HepG2 (cell line): ENCODE results near the gene TERC. TPM values are rescaled to one million over a fixed set of nuclear protein-coding genes. Genes with fewer than 3 reads are reported as not detected.
A peak's percentile ranks its signal among the peaks of the same experiment; 100 is the strongest.

ENCODE experiments used
- CHD2 ChIP-seq: IDR thresholded peaks from 2 replicates; pipeline ENCODE4 v1.6.1; 2011; ENCODE audit warnings: low read depth, low read length, improper control_type of control experiment
- DMAP1 ChIP-seq: IDR thresholded peaks from 2 replicates; pipeline ENCODE4 v1.6.1; 2016
- FOXP1 ChIP-seq, 2 experiments: fragments of 450-650 bp in 1 of 2; IDR thresholded peaks; 2 replicates each; pipeline ENCODE4 v1.6.1; 2017 to 2018; ENCODE audit warnings: antibody characterized with exemption in 1 of 2
- GFI1 ChIP-seq: sonication (generic); formaldehyde crosslinking; IDR thresholded peaks from 2 replicates; pipeline ENCODE4 v1.5.0; 2020; ENCODE audit warnings: missing genetic modification reagents, mild to moderate bottlenecking, borderline replicate concordance
- HINFP ChIP-seq: sonication (generic); formaldehyde crosslinking; IDR thresholded peaks from 2 replicates; pipeline ENCODE4 v1.4.0; 2020; ENCODE audit warnings: low read depth, mild to moderate bottlenecking, missing genetic modification reagents
- HNRNPUL1 ChIP-seq: fragments of 200-400 bp; formaldehyde crosslinking; IDR thresholded peaks from 2 replicates; pipeline ENCODE4 v1.6.1; 2017; ENCODE audit warnings: low read depth, mild to moderate bottlenecking, low read length, moderate library complexity
- MBD4 ChIP-seq: IDR thresholded peaks from 2 replicates; pipeline ENCODE4 v1.6.1; 2012; ENCODE audit warnings: low read length, inconsistent platforms, borderline replicate concordance
- MTF2 ChIP-seq: sonication (generic); formaldehyde crosslinking; IDR thresholded peaks from 2 replicates; pipeline ENCODE4 v1.5.0; 2020; ENCODE audit warnings: missing genetic modification reagents, borderline replicate concordance
- MXI1 ChIP-seq: IDR thresholded peaks from 3 replicates; pipeline ENCODE4 v1.6.1; 2012; ENCODE audit warnings: low read depth, low read length, inconsistent platforms, borderline replicate concordance
- NCOA1 ChIP-seq: sonication (generic); formaldehyde crosslinking; IDR thresholded peaks from 2 replicates; pipeline ENCODE4 v1.9.0; 2021; ENCODE audit warnings: missing genetic modification reagents
- NR2F2 ChIP-seq: IDR thresholded peaks from 2 replicates; pipeline ENCODE4 v1.6.1; 2012; ENCODE audit warnings: low read depth, inconsistent platforms, borderline replicate concordance
- PAWR ChIP-seq: sonication (generic); formaldehyde crosslinking; IDR thresholded peaks from 2 replicates; pipeline ENCODE4 v1.4.0; 2020; ENCODE audit warnings: missing genetic modification reagents, mild to moderate bottlenecking, borderline replicate concordance
- PHF5A ChIP-seq: IDR thresholded peaks from one replicate; pipeline ENCODE4 v1.6.1; 2018; ENCODE audit warnings: low read depth, missing genetic modification reagents; ENCODE audit not compliant: unreplicated experiment
- PLSCR1 ChIP-seq: sonication (generic); formaldehyde crosslinking; IDR thresholded peaks from 2 replicates; pipeline ENCODE4 v1.5.0; 2020; ENCODE audit warnings: missing genetic modification reagents, mild to moderate bottlenecking, borderline replicate concordance
- SP1 ChIP-seq, 2 experiments: fragments of 450-650 bp in 1 of 2; sonication (generic) in 1 of 2; formaldehyde crosslinking in 1 of 2; IDR thresholded peaks; 2 replicates each; pipeline versions ENCODE4 v1.4.0 to v1.6.1; 2016 to 2020; ENCODE audit warnings: missing genetic modification reagents in 1 of 2
- SRSF9 ChIP-seq: fragments of 200-400 bp; formaldehyde crosslinking; IDR thresholded peaks from 2 replicates; pipeline ENCODE4 v1.6.1; 2018; ENCODE audit warnings: borderline replicate concordance, mild to moderate bottlenecking, low read depth, low read length; ENCODE audit not compliant: insufficient read depth, poor library complexity, severe bottlenecking
- ZBTB38 ChIP-seq: sonication (generic); formaldehyde crosslinking; IDR thresholded peaks from 2 replicates; pipeline ENCODE4 v1.5.1; 2020; ENCODE audit warnings: mild to moderate bottlenecking, missing genetic modification reagents
- ZBTB7A ChIP-seq: sonication (generic); formaldehyde crosslinking; IDR thresholded peaks from 2 replicates; pipeline ENCODE4 v1.8.0; 2022; ENCODE audit warnings: mild to moderate bottlenecking, missing genetic modification reagents
- ZEB1 ChIP-seq: IDR thresholded peaks from 2 replicates; pipeline ENCODE4 v1.6.1; 2012; ENCODE audit warnings: mild to moderate bottlenecking, low read depth, inconsistent platforms; ENCODE audit not compliant: insufficient replicate concordance
- ZKSCAN5 ChIP-seq: sonication (generic); formaldehyde crosslinking; IDR thresholded peaks from 2 replicates; pipeline ENCODE4 v1.5.1; 2020; ENCODE audit warnings: mild to moderate bottlenecking, missing genetic modification reagents
- ZNF292 ChIP-seq: sonication (generic); formaldehyde crosslinking; IDR thresholded peaks from 2 replicates; pipeline ENCODE4 v1.8.1; 2022; ENCODE audit warnings: mild to moderate bottlenecking, low read depth, missing genetic modification reagents, borderline replicate concordance
- ZNF329 ChIP-seq: sonication (generic); formaldehyde crosslinking; IDR thresholded peaks from 2 replicates; pipeline ENCODE4 v1.9.0; 2021; ENCODE audit warnings: low read depth, mild to moderate bottlenecking, missing genetic modification reagents
- ZNF557 ChIP-seq: sonication (generic); formaldehyde crosslinking; IDR thresholded peaks from 2 replicates; pipeline ENCODE4 v1.4.0; 2020; ENCODE audit warnings: missing genetic modification reagents
- ZNF589 ChIP-seq: sonication (generic); formaldehyde crosslinking; conservative IDR thresholded peaks from 2 replicates; pipeline ENCODE4 v1.8.0; 2022; ENCODE audit warnings: mild to moderate bottlenecking, moderate library complexity, missing genetic modification reagents
- ZNF615 ChIP-seq: sonication (generic); formaldehyde crosslinking; IDR thresholded peaks from 2 replicates; pipeline ENCODE4 v1.5.0; 2020; ENCODE audit warnings: mild to moderate bottlenecking, missing genetic modification reagents, borderline replicate concordance
- ZNF674 ChIP-seq: sonication (generic); formaldehyde crosslinking; IDR thresholded peaks from 2 replicates; pipeline ENCODE4 v1.5.0; 2020; ENCODE audit warnings: low read depth, mild to moderate bottlenecking, missing genetic modification reagents
- ZNF800 ChIP-seq: sonication (generic); formaldehyde crosslinking; IDR thresholded peaks from 2 replicates; pipeline ENCODE4 v1.4.0; 2020; ENCODE audit warnings: missing genetic modification reagents
- ZSCAN29 ChIP-seq: sonication (generic); formaldehyde crosslinking; conservative IDR thresholded peaks from 2 replicates; pipeline ENCODE4 v1.4.0; 2020; ENCODE audit warnings: mild to moderate bottlenecking, missing genetic modification reagents
- polyA plus RNA-seq, 8 experiments: library from polyadenylated mRNA; depleted of rRNA in 3 of 8; stranded (reverse) in 7 of 8; unstranded in 1 of 8; fragments of >200 nt; fragmentation: Illumina TruSeq in 4 of 8; extraction: Trizol in 4 of 8; gene quantifications; 2 replicates each; pipeline versions ENCODE4 v1.2.1 to v1.2.3, GENCODE V29; 2011 to 2016; ENCODE audit warnings: low read depth in 4 of 8, missing spikeins in 1 of 8, mixed read lengths in 1 of 8; ENCODE audit not compliant: insufficient read depth in 1 of 8
- total RNA-seq, 5 experiments: library from RNA; depleted of rRNA; stranded (reverse); fragments of >200 nt; fragmentation: Illumina TruSeq; extraction: Trizol; gene quantifications; 2 replicates each; pipeline ENCODE4 v1.2.3, GENCODE V29; 2016; ENCODE audit warnings: low read depth in 1 of 5

The TERC gene
- total and polyA plus RNA-seq, 2 of the 13 experiments (the other 11 are each of a cell fraction or from before 2014, with no cell fraction given) = 1.3 to 74.6 TPM

- peak; percentile 49 for TF ChIP-seq ZEB1
- no peak for TF ChIP-seq HNRNPUL1
- no peak for TF ChIP-seq ZNF292 (CRISPR knock-in tag)
- 0 out of 3 replicates have a peak, but pooled peaks have one; percentile 34 for TF ChIP-seq MXI1
- TF ChIP-seq NR2F2 = 0 out of 2 replicates have a peak, but pooled peaks have one; percentile 37
- no peak for TF ChIP-seq ZBTB7A (CRISPR knock-in tag)
- no peak for TF ChIP-seq PLSCR1 (CRISPR knock-in tag)
- no peak for TF ChIP-seq ZNF557
- no peak for TF ChIP-seq ZBTB38 (CRISPR knock-in tag)
- TF ChIP-seq ZSCAN29 = no peak
- TF ChIP-seq SP1 (IDR thresholded peaks at IDR 0.05) = no peak
- TF ChIP-seq SP1 (CRISPR knock-in tag; IDR thresholded peaks at IDR 0.05) = no peak
- no peak for TF ChIP-seq ZNF800 (CRISPR knock-in tag)
- TF ChIP-seq ZNF615 (CRISPR knock-in tag) = no peak
- TF ChIP-seq PHF5A (CRISPR knock-in tag) = no peak
- no peak; the same call in 1 of the 2 replicates for TF ChIP-seq MBD4
- TF ChIP-seq FOXP1 (IDR thresholded peaks at IDR 0.05) = no peak
- 0 out of 2 replicates have a peak, but pooled peaks have one; percentile 1 for TF ChIP-seq FOXP1 (CRISPR knock-in tag; IDR thresholded peaks at IDR 0.05)
- peak; percentile 69; the same call in 1 of the 2 replicates for TF ChIP-seq DMAP1 (CRISPR knock-in tag)
- no peak for TF ChIP-seq ZNF329 (CRISPR knock-in tag)
- TF ChIP-seq PAWR = 0 out of 2 replicates have a peak, but pooled peaks have one; percentile 4
- no peak for TF ChIP-seq ZNF674
- no peak for TF ChIP-seq HINFP (CRISPR knock-in tag)
- no peak for TF ChIP-seq ZNF589 (CRISPR knock-in tag)
- TF ChIP-seq ZKSCAN5 = no peak
- TF ChIP-seq GFI1 (CRISPR knock-in tag) = no peak
- TF ChIP-seq MTF2 (CRISPR knock-in tag) = no peak
- TF ChIP-seq NCOA1 = 0 out of 2 replicates have a peak, but pooled peaks have one; percentile 12
- TF ChIP-seq CHD2 = no peak
- TF ChIP-seq SRSF9 = no peak
These were observed 7.5 kb upstream of the TERC start (continued) for GRCh38 chr3:169772305-169772896.
